Stomach smooth muscle (tissue), 2 donors: ENCODE results near the gene WNT10A.
"Not testable (repeated sequence)": the region's sequence is repeated elsewhere in the genome, so short reads cannot be mapped to it uniquely, and the experiment has no call there.

Experiments
- H3K27ac ChIP-seq: one replicate; pipeline ENCODE4 v1.7.0; 2013; ENCODE audit warnings: mild to moderate bottlenecking, low read length, inconsistent platforms
- H3K27me3 ChIP-seq, 2 donors: one replicate each; pipeline ENCODE4 v1.7.0; 2013; ENCODE audit warnings: low read length in 2 of 2; ENCODE audit not compliant: insufficient read depth in 2 of 2, control insufficient read depth in 1 of 2
- H3K36me3 ChIP-seq, 2 donors: one replicate each; pipeline ENCODE4 v1.7.0; 2013; ENCODE audit warnings: low read length in 2 of 2; ENCODE audit not compliant: control insufficient read depth in 2 of 2, insufficient read depth in 2 of 2
- H3K4me1 ChIP-seq: one replicate; pipeline ENCODE4 v1.7.0; 2013; ENCODE audit warnings: low read length; ENCODE audit not compliant: control insufficient read depth, insufficient read depth
- H3K4me3 ChIP-seq, 2 donors: one replicate each; pipeline ENCODE4 v1.7.0; 2013; ENCODE audit warnings: low read length in 2 of 2
- H3K9ac ChIP-seq, 2 donors: one replicate each; pipeline ENCODE4 v1.7.0; 2013; ENCODE audit warnings: low read length in 2 of 2, mild to moderate bottlenecking in 1 of 2
- H3K9me3 ChIP-seq, 2 donors: one replicate each; pipeline ENCODE4 v1.7.0; 2013; ENCODE audit warnings: low read length in 2 of 2; ENCODE audit not compliant: control insufficient read depth in 2 of 2
- donor health status: healthy.
- donor health status: Pancreatic carcinoma.

WNT10A gene

DNA sequence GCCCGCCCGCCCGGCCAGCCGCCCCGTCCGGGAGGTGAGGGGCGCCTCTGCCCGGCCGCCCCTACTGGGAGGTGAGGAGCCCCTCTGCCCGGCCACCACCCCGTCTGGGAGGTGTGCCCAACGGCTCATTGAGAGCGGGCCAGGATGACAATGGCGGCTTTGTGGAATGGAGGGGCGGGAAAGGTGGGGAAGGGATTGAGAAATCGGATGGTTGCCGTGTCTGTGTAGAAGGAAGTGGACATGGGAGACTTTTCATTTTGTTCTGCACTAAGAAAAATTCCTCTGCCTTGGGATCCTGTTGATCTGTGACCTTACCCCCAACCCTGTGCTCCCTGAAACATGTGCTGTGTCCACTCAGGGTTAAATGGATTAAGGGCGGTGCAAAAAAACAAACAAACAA, 33.7 kb upstream of the WNT10A start:
- peaks cover 19 to 20% of the 10 kb centered on the region in 2 donors for H3K27me3 ChIP-seq
- not testable (repeated sequence) for H3K36me3 ChIP-seq, H3K9me3 ChIP-seq, H3K4me1 ChIP-seq, H3K27ac ChIP-seq, H3K4me3 ChIP-seq, H3K9ac ChIP-seq

DNA sequence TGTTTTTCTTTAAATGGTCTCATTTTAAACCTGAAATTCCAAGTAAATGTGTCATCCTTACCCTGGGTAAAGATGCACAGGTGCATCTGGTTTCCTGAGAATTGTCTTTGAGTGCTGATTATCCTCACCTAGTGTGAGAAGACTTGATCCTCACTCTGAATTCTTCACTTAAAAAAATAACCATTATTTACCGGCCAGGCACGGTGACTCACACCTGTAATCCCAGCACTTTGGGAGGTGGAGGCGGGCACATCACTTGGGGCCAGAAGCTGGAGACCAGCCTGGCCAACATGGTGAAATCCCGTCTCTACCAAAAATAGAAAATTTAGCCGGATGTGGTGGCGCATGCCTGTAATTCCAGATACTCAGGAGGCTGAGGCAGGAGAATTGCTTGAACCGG, 30.9 kb upstream of the WNT10A start:
- Histone ChIP-seq H3K9ac (no peak overlapping the region), H3K36me3 (no peaks in the 10 kb centered on the region), H3K27me3 (peaks cover 37 to 43% of the 10 kb centered on the region in 2 donors), H3K9me3 (no peaks in the 10 kb centered on the region), H3K27ac (no peak overlapping the region), H3K4me3 (no peak overlapping the region), H3K4me1 (peaks cover 3% of the 10 kb centered on the region)

DNA sequence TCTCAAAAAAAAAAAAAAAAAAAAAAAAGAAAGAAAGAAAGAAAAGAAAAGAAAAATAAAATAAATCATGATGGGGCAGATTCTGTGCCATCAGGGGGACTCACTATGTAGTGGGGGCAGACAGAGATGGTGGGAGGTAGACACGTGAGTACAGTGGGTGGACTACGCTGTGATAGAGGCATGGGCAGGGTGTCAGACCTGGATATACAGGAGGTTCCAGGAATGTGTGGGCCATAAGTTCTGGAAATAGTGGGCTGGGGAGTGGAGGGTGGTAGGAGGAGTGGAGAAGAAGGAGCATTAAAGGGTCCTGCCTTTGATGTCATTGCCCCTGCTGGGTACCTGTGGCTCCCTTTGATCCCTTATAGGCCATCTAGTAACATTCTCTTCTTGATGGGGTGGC, 29.9 kb upstream of the WNT10A start:
- H3K4me1 ChIP-seq, result peaks cover 3% of the 10 kb centered on the region
- no peak overlapping the region for H3K4me3 ChIP-seq
- H3K36me3 ChIP-seq, result no peaks in the 10 kb centered on the region
- peaks cover 45 to 54% of the 10 kb centered on the region in 2 donors for H3K27me3 ChIP-seq
- no peaks in the 10 kb centered on the region for H3K9me3 ChIP-seq
- no peak overlapping the region for H3K27ac ChIP-seq
- no peak overlapping the region for H3K9ac ChIP-seq

DNA sequence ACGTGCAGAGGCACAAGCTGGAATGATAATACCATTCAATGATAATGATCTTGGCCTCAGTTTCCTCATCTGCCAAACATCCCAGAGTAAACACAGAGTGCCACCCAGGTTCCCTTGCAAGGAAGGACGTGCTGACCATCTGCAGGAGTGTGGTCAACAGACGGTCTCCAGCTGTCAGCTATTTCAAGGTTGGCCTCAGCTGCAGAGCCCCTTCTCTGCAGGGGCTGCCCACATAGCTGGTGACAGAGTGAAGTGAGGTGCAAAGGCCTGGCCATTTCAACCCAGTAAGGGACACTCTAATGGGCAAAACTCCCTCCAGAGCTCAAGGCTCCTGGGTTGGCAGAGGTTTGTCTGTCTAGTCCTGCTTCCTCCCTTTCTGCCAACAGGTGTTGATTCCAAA, 29.4 kb upstream of the WNT10A start:
- H3K36me3 ChIP-seq, result no peaks in the 10 kb centered on the region
- H3K9ac ChIP-seq, result no peak overlapping the region
- no peaks in the 10 kb centered on the region for H3K9me3 ChIP-seq
- no peak overlapping the region for H3K4me3 ChIP-seq
- no peak overlapping the region for H3K27ac ChIP-seq
- H3K27me3 ChIP-seq, result peaks cover 48 to 54% of the 10 kb centered on the region in 2 donors
- H3K4me1 ChIP-seq, result peaks cover 3% of the 10 kb centered on the region

DNA sequence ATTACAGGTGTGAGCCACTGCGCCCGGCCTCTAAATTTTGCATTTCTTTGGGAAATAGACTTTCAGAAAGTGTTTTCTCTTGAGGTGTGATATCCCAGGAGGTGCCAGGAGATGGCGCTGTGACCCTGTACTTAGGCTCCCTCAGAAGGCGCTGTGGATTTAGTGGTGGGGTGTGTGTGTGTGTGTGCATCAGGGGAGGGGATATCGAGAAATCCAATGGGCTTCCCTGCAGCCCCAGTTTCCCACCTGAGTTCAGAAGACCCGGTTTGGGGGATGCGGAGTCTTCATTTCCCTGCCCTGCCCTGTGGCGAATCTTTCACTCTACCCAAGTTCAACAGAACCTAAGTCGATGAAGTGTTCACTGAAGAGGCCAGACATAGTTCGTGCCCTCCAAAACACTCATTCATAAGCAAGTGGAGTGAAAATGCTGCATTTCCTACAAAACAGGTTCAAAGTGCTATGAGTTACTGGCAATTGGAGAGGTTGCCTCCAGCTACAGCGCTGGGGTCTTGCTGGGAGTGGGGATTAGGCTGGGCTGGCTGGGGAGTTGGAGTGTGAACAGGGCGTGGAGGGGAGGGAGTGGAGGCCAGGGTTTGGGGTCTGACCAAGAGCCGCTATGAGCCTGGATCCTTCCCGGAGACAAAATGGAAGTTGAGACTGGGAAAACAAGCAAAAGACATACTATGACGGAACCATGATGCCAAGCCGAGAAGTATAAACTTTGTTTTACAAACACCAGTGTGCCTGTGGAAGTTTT, 27.6 kb upstream of the WNT10A start:
- no peaks in the 10 kb centered on the region for H3K36me3 ChIP-seq
- H3K4me3 ChIP-seq, result no peak overlapping the region
- H3K27me3 ChIP-seq, result peaks cover 57 to 63% of the 10 kb centered on the region in 2 donors
- H3K9ac ChIP-seq, result no peak overlapping the region
- H3K9me3 ChIP-seq, result no peaks in the 10 kb centered on the region
- H3K4me1 ChIP-seq, result peaks cover 3% of the 10 kb centered on the region
- no peak overlapping the region for H3K27ac ChIP-seq

DNA sequence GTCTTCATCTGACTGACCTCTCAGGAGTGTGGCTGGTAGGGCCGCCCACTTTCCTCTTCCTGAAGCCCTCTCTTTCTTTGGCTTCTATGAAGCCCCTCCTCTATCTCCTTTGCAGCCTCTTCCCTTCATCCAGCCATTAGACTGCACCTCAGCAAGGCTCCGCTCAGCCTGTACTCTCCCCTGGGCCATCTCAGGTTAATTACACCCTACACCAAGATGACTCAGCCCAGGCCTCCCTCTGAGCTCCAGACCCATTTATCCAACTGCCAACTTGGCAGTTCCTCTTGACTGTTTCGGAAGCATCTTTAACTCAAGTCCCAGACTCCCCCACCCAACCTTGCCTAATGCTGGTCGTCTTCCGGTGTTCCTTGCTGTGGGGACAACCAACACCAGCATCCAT, 26.9 kb upstream of the WNT10A start:
- Histone ChIP-seq H3K36me3 (no peaks in the 10 kb centered on the region), H3K27me3 (peaks cover 59 to 65% of the 10 kb centered on the region in 2 donors), H3K9ac (no peak overlapping the region), H3K4me1 (peaks cover 3% of the 10 kb centered on the region), H3K9me3 (no peaks in the 10 kb centered on the region), H3K27ac (no peak overlapping the region), H3K4me3 (no peak overlapping the region)

DNA sequence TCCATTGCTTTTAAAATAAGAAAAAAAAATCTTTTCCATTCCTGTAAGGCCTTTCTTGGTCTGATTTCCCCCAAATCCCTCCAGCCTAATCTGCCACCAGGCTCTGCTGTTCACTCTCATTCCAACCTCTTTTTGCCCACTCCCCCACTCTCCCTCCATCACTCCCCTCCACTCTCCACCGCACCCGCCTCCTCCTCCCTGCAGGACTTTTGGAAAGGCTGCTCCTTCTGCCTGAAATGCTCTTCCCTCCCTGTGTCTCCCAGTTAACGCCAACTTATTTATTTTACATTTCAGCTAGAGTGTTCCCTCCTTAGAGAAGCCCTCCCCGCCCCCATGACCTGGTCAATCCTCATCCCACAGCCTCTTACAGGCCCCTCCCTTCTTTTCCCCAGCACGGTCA, 25.8 kb upstream of the WNT10A start:
- Histone ChIP-seq H3K27me3 (peaks cover 63 to 69% of the 10 kb centered on the region in 2 donors), H3K27ac (no peak overlapping the region), H3K9ac (no peak overlapping the region), H3K36me3 (no peaks in the 10 kb centered on the region), H3K4me3 (no peak overlapping the region), H3K9me3 (no peaks in the 10 kb centered on the region), H3K4me1 (peaks cover 8% of the 10 kb centered on the region)

DNA sequence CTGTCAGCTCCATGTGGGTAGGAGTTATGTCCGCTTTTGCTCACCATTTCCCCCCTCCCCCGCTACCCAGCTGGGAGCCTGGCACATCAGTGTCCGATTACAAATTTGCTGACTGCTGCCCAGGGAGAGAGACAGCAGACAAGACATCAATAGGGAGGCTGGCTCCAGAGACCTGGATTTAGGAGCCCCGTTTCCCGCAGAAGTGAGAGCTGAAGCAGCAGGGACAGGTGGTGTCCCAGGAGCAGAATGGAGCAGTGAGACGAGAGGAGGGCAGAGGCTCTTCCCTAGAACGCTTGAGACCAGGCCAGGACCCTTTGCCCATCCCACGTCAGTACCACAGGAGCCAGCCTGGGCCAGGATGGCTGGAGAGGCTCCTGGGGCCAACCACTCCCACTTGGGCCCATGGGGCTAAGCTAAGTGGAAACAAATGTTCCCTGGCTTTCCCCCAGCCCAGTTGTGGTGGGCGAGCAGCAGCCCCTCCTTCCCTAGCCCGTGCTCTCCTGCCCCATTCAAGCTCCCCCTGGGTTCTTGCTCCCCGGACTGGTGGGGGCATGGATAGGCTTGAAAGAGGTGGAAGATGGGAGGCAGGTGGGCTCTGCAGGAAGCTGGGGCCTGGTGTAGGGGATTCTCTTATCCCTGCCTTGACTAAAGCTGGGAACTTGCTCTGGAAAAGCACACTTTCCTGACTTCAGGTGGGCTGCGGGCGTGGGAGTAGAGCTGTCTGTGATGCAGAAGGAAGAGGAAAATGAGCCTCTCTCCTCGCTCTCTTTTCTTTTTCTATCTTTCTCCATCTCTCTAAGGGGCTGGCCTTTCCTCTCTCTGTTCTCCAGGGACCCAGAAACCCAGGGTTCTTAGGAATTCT, 25.1 kb upstream of the WNT10A start:
- Histone ChIP-seq H3K36me3 (no peaks in the 10 kb centered on the region), H3K9me3 (no peaks in the 10 kb centered on the region), H3K27ac (no peak overlapping the region), H3K27me3 (peaks cover 67 to 76% of the 10 kb centered on the region in 2 donors), H3K9ac (no peak overlapping the region), H3K4me1 (peaks cover 15% of the 10 kb centered on the region), H3K4me3 (no peak overlapping the region)

DNA sequence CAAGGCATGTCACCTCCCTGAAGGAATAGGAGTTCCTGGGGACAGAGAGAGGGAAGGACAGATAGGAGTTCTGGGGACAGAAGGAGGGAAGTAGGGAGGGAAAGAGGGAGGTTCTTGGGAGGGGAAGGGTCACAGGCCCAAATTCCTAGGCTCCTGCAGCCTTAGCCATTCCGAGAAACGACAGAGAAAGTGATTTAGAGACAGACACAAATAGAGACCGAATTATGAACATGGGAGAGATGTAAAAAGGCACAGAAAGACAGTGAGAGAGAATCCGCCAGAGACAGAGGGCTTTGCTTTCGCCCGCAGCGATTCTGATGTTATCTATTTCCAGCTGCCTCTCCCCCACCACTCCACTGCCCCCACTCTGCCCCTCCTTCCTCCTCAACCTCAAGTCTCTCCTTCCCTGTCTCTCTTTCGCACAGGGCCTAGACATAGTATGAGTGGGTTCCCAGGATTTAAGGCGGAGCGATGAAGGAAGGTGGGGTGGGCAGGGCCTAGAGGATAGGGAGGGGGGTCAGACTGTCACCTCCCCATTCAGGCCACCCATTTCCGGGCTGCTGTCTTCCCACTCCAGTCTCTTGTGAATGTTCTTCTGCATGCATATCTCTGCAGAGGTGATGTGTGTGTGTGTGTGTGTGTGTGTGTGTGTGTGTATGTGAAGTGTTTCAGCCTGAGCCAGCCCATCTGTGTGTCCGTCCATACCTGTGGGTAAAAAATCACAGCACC, 24.3 kb upstream of the WNT10A start:
- Histone ChIP-seq H3K9ac (no peak overlapping the region), H3K9me3 (no peaks in the 10 kb centered on the region), H3K36me3 (no peaks in the 10 kb centered on the region), H3K4me1 (peaks cover 19% of the 10 kb centered on the region), H3K27ac (no peak overlapping the region), H3K27me3 (peaks cover 67 to 77% of the 10 kb centered on the region in 2 donors), H3K4me3 (no peak overlapping the region)

DNA sequence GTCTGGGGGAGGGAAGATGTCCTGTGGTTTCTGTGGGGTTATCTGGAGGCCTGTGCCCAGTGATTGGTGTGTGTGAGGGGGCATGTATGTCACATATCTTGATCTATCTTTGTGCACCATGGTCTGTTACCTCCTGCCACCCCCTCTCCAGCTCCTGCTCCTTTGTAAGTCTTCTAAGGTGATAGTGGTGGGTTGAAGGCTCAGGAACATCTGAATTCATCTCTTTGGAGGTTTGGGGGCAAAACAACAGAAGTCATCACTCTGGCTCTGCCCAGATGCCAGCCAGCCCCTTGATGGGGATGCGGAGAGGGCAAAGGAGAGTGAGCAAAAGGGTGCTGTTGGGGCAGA, 23.8 kb upstream of the WNT10A start:
- Histone ChIP-seq H3K4me3 (no peak overlapping the region), H3K4me1 (peaks cover 19% of the 10 kb centered on the region), H3K27ac (no peak overlapping the region), H3K36me3 (no peaks in the 10 kb centered on the region), H3K9me3 (no peaks in the 10 kb centered on the region), H3K27me3 (peaks cover 70 to 81% of the 10 kb centered on the region in 2 donors), H3K9ac (no peak overlapping the region)
